DMS 273 treated with DMSO at 0.1 percent for 48 hours (cell line): ENCODE results near the gene HDAC7.

ENCODE experiments used
- DNase-seq: peaks from one replicate; lab custom pipeline; 2025; lab: John Stamatoyannopoulos, UW

Gene HDAC7

GRCh38 chr12:47745485-47746041 lies 74.1 kb downstream of the HDAC7 start:
- DNase-seq, result no peak

GRCh38 chr12:47744778-47745436 lies 74.8 kb downstream of the HDAC7 start:
- no peak for DNase-seq

DNA sequence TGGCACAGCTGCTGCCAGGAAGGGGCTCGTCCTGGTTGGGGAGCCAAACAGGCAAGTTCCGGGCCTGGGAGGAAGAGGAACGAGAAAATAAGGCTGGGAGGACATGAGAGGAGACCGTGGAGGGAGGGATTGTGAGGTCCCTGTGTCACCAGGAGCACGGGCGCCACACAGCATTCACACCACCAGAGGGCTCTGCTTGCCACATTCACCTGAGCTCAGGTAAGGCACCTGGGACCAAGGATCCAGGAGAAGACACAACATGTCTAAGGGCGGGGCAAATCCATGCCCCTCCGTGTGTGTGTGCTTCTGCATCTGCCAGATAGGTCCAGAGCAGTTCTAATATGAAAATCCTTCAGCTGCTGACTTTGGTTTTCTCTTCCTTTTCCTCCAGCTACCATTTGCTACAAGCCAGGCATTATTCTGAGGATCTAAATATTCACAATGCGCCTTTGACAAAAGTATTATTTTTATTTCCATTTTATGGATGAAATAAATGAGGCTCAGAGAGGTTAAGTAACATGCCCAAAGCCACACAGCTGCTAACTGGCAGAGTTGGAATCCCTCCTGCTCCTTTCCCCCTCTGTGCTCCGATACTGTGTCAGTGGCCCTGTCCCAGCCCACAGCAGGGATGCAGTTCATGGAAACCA lies 75.6 kb downstream of the HDAC7 start:
- DNase-seq, result no peak

DNA sequence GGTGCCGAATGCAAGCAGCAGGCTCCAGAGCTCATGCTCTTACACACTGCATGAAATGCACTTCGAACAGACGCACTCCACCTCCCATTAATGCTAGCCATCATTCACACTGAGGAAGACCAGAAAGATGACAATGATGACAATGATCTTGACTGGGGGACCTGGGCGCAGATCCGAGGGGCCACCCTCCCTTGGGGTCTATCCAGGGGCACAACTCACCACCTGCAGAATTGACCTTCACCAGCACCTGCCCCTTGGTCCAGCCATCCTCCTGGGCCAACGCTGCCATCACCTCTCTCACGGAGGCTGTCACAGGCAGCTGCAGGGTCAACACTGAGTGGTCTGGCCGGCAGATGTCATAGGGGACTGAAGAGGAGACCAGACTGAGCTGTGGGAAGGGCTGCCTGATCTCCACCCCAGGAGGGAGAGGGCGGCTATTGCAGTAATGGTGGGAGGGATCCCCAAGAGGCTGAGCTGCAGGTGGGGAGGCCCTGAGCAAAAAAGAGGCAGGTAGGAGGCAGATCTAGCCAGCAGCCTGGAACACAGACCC lies 76.3 kb downstream of the HDAC7 start:
- DNase-seq, result no peak

DNA sequence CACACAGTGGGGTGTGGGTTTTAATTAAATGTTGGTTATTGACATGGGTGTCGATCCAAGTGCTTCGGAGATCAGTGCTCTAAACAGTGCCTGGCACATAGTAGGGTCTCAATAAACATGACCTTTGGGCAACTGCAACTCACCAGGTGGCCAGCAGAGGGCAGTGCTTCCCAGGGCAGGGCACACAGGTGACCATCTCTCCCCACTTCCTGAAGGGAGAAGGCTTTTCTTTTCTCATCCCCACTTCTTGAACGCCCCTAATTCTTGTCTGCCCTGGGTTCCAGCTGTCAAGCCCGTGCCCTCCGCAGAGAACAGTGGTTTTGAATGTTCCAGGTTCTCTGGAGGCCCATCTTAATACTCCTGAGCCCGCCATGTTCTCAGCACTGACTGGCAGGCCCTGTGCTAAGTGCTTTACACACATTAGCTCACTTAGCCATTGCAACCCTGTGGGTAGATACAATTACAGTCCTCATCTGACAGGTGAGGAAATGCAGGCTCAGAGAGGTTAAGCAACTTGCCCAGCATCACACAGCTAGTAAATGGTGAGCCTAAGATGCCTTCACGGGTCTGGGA lies 77.4 kb downstream of the HDAC7 start:
- no peak for DNase-seq

- no peak for DNase-seq
Observed at GRCh38 chr12:47741340-47741703, 78.4 kb downstream of the HDAC7 start.

GRCh38 chr12:47740606-47741339 lies 78.9 kb downstream of the HDAC7 start:
- DNase-seq, result no peak

DNA sequence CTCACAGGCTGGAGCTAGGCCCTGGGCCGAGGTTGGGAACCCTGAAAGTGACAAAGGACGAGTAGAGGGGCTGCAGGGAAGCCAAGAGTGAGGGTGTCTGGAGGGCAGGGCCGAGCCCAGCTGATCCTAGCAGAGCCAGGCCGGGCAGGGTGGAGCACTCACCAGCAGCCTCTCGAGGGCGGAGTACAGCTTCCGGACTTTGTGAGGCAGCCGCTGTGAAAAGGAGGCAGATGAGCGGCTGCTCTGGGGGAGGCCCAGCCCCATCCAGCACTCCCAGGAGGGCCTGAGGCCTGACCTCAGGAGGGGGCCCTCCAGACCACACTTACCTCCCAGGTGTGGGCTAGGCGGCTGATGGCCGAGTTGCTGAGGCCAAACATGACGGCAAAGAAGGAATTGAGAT lies 79.7 kb downstream of the HDAC7 start:
- DNase-seq, result no peak

- no peak for DNase-seq
Observed at GRCh38 chr12:47739297-47739696, 80.4 kb downstream of the HDAC7 start.

- DNase-seq, result no peak
Observed at GRCh38 chr12:47737936-47738594, 81.6 kb downstream of the HDAC7 start.

DNA sequence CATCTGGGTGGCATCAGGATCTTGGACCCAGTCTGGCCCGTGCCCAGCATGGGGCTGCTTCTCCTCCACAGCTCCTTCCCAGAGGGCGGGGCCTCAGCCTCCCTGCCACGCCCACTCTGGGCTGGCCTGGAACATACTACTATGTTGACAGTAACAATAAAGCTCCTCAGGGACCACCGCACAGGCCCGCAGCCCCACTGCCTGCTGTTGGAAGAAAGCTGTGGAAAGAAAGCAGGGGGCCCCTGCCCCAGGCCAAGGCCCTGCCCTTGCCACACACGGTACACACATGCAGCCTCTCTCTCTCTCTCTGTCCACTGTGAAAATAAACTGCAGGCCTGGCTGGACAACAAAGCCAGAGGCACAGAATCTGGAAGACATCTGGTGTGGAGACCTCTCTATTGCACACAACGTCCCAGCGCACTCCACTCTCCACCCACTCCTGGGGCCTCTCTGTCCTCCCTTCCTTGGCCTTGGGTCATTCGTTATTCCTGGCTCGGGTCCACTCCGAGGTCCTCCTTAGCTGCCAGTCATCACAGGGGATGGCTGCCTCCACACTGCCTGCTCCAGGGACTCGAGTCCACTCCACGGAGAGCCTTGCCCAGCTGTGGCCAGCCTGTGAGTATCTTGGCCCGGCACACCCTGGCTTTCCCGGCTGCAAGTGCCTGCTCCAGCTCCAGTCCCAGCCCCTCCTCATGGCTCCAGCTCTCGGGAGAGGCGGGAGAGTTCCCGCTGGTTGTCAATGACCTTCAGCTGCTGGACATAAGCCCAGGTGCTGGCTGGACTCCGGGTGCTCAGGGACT lies 82.6 kb downstream of the HDAC7 start:
- no peak for DNase-seq

DNA sequence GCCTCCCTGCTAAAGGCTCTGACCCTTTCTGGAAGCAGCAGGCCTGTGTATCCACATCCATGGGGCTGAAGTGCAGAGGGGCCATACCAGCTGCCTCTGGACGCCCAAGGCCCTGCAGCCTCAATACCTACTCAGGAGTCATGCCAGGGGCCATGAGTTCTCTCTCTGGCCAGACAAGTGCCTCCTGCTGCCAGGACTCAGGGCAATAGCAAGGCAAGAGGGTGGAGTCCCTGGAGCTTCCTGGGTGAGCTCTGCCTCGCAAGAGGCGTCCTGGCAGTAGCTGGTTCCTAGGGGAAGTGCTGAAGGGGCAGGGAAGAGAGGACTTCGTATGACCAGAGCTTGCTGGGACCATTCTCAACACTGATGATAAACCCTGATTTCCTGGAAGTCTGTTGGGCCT lies 83.5 kb downstream of the HDAC7 start:
- no peak for DNase-seq

DNA sequence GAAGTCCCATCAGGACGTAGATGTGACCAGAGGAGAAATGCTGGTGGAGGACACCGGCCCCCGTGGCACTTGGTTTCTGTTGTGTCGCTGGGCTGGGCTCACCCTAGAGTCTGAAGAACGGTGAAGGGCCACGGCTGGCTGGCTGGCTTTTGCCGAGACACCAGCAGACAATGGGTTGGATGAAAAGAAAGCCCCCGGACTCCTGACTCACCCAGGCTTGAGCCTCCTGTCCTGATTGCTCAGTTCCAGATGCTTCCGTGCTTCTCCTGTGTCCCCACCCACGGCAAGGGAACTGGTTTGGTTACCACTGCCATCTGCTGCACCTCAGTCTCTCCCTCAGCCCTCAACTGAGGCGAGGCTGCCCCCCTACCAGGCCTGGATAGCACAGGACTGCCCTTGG lies 84.1 kb downstream of the HDAC7 start:
- DNase-seq, result no peak

DNA sequence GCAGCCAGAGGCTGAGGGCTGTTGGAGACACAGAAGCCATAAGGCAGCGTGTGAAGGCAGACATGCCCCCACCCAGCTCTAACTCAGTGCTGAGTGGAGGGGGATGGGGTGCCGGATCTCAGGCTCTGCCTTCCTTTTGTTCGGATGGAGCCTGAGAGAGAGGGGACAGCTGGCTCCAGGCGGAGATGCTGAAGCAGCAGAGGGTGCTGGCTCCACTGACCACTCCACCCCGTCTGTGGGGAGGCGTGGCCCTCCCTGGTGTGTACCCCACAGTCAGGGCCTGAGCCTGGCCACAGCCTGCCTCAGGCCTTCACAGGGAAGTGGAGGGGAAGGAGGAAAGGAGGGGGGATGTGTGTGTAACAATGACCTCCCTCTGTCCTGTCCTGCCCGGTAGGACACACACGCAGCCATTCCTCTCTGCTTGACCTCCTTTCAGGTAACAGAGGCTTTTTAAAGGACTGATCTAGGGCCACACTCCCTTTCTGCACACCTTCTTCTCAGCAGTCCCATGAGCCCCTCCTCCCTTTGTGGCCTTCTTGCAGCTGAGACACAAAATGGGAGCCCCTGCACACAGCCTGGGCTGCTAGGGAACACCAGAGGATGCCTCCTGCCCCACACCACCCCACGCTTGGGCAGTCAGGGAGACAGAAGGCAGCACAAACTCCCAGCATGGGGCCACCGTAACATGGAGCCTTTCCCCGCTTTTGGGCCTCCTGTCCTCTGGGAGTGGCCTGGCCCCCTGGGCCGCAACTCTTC lies 84.8 kb downstream of the HDAC7 start:
- DNase-seq, result no peak

- DNase-seq, result no peak
Observed at GRCh38 chr12:47733142-47733541, 86.6 kb downstream of the HDAC7 start.
